Fibroblast of the aortic adventitia (primary cell): ENCODE measurements around the gene KDM2B. TPM values are rescaled to one million over a fixed set of nuclear protein-coding genes. Genes with fewer than 3 reads are reported as not detected.

Source experiments
- DNase-seq: peaks from one replicate; pipeline ENCODE4 v3.0.0-alpha.2; 2010; ENCODE audit warnings: low read depth
- H3K4me3 ChIP-seq: 2 replicates; pipeline ENCODE4 v1.5.1; 2011; ENCODE audit warnings: low read depth, mild to moderate bottlenecking, control low read depth, low read length, moderate library complexity
- total RNA-seq: library from RNA; depleted of rRNA; stranded (reverse); fragments of >200 nt; gene quantifications from 2 replicates; pipeline ENCODE4 v1.2.3, GENCODE V29; 2012; ENCODE audit warnings: low replicate concordance
- TF ChIP-seq, protein P1 (sequence below): IDR thresholded peaks from 2 replicates; pipeline ENCODE4 v1.5.1; 2011; ENCODE audit warnings: mild to moderate bottlenecking, low read length, control low read depth, inconsistent platforms; ENCODE audit not compliant: insufficient read depth

Gene KDM2B
- total RNA-seq, 1 donor, result 26.8 TPM

DNA sequence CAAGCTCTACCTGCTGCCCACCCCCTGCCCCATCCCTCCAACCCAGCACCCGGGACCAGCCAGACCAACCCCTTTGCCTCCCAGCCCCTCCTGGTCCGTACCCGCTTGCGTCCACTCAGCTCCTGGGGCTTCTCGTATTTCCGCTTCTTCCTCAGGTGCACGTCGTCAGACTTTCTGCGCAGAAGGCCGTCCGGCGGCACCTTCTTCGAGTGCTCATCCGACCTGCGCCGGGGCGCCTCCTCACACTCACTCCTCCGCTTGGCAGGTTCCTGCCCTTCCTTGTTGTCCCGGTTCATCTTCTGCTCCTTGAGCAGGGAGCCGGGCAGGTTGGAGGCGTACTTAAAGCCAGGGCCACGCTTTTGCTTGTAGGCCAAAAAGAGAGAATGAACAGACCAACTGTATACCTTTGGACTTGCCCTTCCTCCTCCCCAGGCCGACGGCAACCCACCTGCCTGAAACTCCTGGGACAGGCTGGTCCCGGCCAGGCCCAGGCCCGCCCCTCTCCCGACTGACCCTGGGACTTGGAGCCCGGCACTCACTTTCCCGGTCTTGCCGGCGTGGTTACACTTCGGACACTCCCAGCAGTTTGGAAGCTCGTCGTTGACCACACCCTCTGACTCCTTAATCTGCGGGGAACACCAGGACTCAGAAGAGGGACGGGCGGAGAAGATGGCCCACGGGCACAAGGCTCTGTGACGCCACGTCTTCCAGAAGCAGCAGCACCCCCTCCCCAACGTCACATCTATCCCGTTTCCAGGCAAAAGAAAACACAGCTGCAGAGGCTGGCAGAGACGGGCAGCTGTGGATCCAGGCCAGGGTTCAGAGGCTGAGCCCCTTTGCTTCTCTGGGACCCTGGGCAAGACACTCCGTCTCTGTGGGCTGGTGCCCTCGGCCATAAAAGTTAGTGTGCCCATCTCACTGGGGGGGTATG, 136.6 kb downstream of the KDM2B start:
- no peak overlapping the region for H3K4me3 ChIP-seq
- DNase-seq, result no peak
- TF ChIP-seq, protein P1, sequence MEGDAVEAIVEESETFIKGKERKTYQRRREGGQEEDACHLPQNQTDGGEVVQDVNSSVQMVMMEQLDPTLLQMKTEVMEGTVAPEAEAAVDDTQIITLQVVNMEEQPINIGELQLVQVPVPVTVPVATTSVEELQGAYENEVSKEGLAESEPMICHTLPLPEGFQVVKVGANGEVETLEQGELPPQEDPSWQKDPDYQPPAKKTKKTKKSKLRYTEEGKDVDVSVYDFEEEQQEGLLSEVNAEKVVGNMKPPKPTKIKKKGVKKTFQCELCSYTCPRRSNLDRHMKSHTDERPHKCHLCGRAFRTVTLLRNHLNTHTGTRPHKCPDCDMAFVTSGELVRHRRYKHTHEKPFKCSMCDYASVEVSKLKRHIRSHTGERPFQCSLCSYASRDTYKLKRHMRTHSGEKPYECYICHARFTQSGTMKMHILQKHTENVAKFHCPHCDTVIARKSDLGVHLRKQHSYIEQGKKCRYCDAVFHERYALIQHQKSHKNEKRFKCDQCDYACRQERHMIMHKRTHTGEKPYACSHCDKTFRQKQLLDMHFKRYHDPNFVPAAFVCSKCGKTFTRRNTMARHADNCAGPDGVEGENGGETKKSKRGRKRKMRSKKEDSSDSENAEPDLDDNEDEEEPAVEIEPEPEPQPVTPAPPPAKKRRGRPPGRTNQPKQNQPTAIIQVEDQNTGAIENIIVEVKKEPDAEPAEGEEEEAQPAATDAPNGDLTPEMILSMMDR, result no peak

DNA sequence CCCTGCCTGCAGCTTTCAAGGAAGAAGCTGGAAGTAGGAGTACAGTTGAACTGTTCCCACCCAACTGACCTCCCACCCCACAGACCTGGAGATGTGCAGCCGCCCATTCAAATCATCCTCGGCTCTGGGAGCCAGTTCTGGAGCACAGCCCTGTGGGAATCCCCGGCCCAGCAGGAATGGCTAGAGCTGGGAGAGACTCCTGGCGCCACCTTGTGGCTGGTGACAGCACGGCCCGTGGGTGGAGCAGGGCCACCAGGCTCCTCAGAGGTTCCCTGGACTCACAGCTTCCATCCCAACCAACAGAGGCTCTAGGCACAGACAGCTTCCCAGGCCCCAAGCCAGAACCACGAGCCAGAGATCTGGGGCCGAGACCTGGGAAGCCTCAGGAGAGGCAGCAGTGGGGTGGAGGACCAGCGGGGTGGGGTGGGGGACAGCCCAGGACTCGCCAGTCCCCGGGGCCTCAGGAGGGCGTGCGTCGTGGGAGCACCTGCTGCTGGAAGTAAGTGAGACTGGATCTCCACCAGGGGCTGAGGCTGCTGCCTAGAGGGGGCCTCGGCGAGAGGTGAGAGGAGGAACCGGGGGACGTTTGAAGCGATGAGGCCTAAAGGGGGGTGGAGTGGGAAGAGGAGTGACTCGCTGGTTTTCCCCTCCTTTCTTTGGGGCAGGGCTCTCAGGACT, 137.5 kb downstream of the KDM2B start:
- TF ChIP-seq, protein P1, result peak; percentile 93
- H3K4me3 ChIP-seq, result no peak overlapping the region
- peak; percentile 71 for DNase-seq

DNA sequence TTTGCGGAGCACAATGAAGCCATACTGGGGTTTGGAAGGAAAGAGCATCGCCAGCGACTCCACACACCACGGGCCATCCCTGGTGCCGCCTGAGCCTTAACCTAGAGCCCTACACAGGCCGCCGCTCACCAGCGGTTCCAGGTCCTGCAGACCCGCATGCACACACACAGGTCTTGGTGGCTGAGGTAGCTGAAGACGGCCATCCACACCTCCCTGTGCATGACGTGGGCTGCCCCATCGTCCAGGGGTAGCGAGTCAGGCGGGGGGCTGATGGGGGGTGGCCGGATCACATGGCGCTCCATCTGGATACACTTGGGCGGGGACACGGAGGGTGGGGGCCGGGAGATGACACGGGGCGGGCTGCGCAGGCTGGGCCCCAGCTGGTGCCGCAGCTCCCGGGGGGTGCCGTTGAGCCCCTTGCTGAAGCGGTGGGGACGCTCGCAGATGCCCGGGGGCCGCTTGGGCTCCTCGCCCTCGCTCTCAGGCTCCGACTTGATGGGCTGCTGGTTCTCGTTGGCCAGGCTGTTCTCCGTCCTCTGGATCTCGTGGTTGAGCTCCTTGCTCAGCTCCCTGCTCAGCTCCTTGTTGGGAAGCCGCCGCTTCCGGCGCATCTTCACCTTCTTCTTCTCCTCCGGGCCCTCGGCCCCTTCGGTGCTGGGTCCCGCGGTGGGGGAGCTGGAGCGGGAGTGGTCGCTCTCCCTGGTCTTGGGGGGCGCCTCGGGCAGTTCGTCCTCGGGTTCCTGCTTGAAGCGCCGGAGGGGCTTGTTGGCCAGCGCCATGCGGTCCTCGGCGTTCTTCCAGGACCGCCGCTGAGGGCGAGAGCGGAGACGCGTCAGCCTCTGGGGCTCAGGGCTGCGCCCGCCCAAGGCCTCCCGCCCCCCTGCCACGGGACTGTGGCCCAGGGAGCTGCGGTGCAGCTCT, 138.5 kb downstream of the KDM2B start:
- DNase-seq, result no peak
- TF ChIP-seq, protein P1, result no peak

DNA sequence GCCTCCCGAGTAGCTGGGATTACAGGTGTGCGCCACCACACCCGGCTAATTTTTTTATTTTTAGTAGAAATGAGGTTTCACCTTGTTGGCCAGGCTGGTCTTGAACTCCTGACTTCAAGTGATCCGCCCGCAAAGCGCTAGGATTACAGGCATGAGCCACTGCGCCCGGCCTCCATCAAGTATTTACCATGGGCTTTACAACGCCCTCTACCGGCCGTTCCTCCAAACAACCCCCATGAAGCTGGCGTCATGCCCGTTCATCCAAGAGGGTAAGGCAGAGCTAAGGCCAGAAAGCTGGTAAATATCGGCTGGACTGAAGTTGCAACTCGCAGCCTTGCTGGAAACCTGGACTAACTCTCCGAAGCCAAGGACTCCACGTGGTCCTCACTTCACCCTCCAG, 139.3 kb downstream of the KDM2B start:
- H3K4me3 ChIP-seq, result no peak overlapping the region
- no peak for DNase-seq
- TF ChIP-seq, protein P1, result no peak

More for the DNA sequence above, 138.5 kb downstream of the KDM2B start:
- H3K4me3 ChIP-seq, result no peak overlapping the region

DNA sequence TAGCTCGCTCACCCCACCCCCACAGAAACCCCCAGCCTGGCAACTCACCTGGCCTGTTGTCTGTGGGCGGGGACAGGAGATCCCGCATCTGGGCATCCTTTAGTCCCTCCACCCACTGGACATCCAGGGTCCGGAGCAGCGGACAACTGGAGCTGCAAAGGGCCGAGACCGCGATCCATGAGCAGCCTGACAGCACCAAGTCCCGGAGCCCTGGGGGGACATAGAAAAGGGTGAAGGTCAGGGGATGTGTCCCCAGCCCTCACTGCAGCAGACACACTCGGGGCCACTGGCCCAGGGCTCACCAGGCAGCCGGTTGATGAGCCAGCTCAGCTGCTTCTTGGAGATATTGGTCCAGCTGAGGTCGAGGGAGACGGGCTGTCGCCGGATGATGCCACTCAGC, 140.1 kb downstream of the KDM2B start:
- TF ChIP-seq, protein P1, result no peak
- no peak for DNase-seq
- no peak overlapping the region for H3K4me3 ChIP-seq

DNA sequence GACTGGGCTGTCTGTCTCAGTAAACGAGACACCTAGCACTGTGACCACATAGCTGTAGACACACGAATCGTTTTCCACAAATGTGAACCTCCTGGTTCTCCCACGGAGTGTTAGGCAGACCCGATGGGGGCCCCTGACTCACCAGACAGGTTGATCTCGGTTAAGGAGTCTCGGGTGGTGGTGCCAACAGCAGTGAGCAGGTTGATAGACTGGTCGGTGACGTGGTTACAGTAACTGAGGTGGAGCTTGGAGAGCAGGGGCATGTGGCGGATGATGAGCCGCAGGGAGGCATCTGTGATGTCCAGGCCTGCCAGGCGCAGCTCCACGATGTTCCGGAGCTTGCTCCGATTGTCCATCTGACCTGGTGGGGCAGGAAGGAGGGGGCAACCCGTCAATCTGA, 141.1 kb downstream of the KDM2B start:
- no peak for DNase-seq
- no peak overlapping the region for H3K4me3 ChIP-seq
- TF ChIP-seq, protein P1, result no peak
